Hepatocyte (in vitro differentiated cells): Measurements from ENCODE around the gene LPAR1.

Experiments
- CTCF ChIP-seq: fragments of 200-600 bp; sonication (generic); IDR thresholded peaks from 2 replicates; pipeline ENCODE4 v1.5.1; 2016; ENCODE audit warnings: antibody characterized with exemption, mild to moderate bottlenecking; ENCODE audit not compliant: poor library complexity
- EZH2 ChIP-seq: fragments of 200-600 bp; sonication (generic); IDR thresholded peaks from 2 replicates; pipeline ENCODE4 v1.6.1; 2016; ENCODE audit warnings: antibody characterized with exemption, mild to moderate bottlenecking, borderline replicate concordance
- EZH2phosphoT487 ChIP-seq: fragments of 200-600 bp; sonication (generic); IDR thresholded peaks from one replicate; pipeline ENCODE4 v1.6.1; 2018; ENCODE audit warnings: antibody characterized with exemption, mild to moderate bottlenecking, low read depth, moderate library complexity; ENCODE audit not compliant: unreplicated experiment, severe bottlenecking

- TF ChIP-seq CTCF, result peak; percentile 33
- TF ChIP-seq EZH2, result no peak
- TF ChIP-seq EZH2phosphoT487, result no peak
Measured at GRCh38 chr9:111037708-111038330, 451 bp downstream of the LPAR1 start.
